Testis (tissue), 2 donors: ENCODE measurements around the gene IGF1R.

Experiments
- CTCF ChIP-seq, 3 experiments: fragments of 450-650 bp in 2 of 3; fragments of 200-600 bp in 1 of 3; sonication (generic) in 1 of 3; IDR thresholded peaks; one replicate each; pipeline ENCODE4 v1.5.1; 2016 to 2019; ENCODE audit warnings: antibody characterized with exemption in 3 of 3, mild to moderate bottlenecking in 2 of 3, moderate library complexity in 1 of 3
- POLR2A ChIP-seq: fragments of 450-650 bp; IDR thresholded peaks from one replicate; pipeline ENCODE4 v1.6.1; 2017; ENCODE audit warnings: antibody characterized with exemption, mild to moderate bottlenecking, moderate library complexity

GRCh38 chr15:98778960-98779359 lies 130.6 kb downstream of the IGF1R start:
- TF ChIP-seq CTCF (IDR thresholded peaks at IDR 0.05): no peak
- no peak for TF ChIP-seq POLR2A
